ENCODE measurements around the gene NRG2.
A peak's percentile ranks its signal among the peaks of the same experiment; 100 is the strongest.

Gene NRG2

DNA sequence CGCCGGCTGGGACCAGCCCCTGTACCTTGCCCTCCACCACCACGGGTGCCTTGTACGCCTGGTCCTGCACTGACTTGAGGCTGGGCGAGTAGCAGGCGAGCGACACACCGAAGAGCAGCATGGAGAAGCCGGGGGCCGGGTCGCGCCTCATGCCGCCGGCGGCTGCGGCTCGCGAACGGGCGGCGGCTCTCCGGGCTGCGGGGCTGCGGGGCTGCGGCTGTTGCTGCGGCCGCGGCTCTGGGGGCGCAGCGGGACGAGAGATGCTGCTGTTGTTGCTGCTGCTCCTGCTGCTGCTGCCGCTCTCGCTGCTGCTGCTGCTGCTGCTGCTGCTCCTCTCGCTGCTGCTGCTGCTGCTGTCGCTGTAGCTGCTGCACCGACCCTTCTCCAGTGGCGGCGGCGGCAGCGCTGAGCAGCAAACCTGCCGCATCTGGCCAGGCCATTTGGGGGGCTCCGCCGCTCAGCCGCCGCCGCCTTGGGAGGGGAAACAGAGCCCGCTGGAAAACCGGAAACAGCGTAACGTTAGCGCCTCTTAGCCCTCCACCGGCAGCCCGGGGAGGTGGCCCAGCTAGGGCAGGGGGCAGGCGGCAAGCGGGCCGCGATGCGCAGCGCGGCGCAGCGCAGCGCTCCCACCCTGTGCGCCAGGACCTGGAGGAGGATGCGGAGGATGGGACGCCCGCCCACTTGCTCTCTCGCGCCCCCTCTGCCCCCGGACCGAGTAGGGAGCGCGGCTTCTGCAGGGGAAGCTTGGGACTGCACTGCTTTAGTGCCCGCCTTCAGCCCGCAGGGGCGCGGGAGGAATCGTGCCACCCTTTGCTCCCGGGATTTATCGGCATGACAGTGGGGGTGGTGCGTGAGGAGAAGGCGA lies at the start of gene NRG2:
Gene NRG2 (minus strand): TSS at position 657 of the 865 bp plus-strand sequence.
- peak within 1 kb of the TSS; percentile 61 for H3K4me3 ChIP-seq (ENCODE audit: low read depth, low read length)
- no peak for DNase-seq (ENCODE audit: low read depth)

DNA sequence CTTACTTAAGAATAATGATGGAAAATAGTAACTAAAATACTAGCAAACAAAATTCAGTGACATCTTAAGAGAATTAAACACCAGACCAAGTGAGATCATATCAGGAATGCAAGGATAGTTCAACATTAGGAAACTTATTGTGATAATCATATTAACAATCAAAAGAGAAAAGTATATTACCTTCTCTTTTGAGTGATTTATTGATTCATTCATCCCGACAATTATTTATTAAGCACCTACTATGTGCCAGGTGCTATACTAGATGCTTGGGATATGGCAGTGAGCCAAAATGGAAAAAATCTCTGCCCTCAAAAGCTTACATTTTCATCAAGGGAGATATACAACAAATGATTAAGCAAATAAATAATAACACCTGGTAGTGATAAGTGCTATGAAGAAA lies 47.2 kb upstream of the NRG2 start:
- no peak for DNase-seq (ENCODE audit: low read depth)
- no peak overlapping the region for H3K4me3 ChIP-seq (ENCODE audit: low read depth, low read length)

DNA sequence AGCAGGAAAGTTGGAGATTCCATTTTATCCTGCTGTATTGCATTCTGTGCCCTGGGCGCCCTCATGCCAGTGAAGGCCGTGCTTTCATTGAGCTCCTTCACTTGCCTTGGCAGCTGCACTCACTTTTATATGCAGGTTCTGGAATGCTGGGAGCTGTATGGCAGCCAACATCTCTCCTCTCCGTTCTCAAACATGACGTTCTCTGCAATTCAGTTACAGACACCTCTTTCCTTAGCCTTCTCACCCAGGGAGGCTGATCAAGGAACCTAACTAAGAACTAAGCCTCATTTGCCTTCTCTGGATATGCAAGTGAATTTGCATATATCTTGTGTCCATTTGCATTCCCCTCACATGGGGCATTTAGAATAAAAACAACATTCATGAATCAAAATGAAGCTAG lies 41.4 kb upstream of the NRG2 start:
- no peak for DNase-seq (ENCODE audit: low read depth)
- no peak overlapping the region for H3K4me3 ChIP-seq (ENCODE audit: low read depth, low read length)

DNA sequence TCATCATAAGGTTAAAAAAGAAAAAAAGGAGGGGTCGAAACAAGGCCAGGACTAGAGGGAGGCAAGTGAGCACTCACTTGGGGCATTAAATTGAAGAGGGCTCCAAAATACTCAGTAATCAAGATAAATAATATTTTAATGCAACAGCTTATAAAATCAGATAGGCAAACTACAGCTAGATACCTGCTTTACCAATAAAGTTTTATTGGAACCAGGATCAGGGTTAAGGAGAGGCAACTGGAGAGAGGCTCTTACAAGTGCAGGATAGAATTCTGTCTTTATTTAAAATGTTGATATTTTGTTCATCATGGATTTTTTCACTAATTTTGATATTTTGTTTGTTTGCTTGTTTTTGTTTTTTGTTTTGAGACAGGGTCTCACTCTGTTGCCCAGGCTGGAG lies 40.6 kb upstream of the NRG2 start:
- no peak overlapping the region for H3K4me3 ChIP-seq (ENCODE audit: low read depth, low read length)
- no peak for DNase-seq (ENCODE audit: low read depth)

DNA sequence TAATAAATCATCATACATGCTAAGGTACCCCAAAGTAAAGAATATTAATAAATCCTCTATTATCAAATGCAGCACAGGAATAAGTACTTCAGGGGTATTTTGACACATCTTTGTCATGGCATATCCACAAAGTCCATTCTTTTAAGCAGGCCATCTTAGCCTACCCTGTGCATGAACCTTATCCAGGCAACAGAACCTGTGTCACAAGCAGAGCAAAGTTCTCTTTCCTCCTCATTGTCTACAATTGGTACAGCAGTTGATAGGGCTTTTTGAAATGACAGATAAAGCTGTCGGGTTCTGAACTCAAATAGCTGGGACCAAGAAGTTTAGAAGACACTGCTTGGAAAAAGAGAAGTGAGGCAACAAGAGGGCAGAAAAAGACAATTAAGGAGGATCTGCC lies 40.0 kb upstream of the NRG2 start:
- H3K4me3 ChIP-seq (ENCODE audit: low read depth, low read length) = no peak overlapping the region
- DNase-seq (ENCODE audit: low read depth) = no peak

DNA sequence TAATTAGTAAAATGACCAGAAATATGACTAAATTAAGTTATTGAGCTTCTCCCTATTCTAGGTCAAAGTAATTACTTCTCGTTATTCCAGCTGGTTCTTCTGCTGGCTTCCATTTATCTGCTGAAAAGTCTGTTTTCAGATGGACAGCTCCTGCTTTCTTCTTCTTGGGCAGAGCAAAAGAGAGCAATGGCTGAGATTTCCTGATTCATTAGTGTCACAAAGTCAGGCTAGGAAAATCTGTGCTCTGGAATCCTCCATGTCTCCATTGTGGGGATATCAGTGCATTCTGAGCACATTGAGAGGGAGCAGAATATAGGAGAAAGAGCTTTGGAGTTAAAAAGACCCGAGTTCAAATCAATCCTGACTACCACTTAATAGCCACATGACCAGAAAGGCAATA lies 33.7 kb upstream of the NRG2 start:
- DNase-seq (ENCODE audit: low read depth) = no peak
- no peak overlapping the region for H3K4me3 ChIP-seq (ENCODE audit: low read depth, low read length)

DNA sequence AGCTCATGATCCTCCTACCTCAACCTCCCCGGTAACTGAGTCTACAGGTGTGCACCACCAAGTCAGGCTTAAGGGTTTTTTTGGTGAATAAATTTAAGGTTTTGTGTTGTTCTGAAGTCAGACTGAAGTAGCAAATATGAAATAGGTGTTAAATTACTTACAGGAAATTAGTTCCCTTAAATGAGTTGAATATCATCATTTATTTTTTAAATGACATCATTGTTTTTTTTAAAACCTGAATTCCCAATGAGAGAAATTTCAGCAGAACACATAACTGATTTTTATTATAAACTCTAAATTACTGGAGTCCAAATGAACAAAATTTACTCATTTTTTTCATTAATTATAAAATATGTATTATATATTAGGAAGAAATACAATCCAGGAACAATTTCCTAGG lies 33.0 kb upstream of the NRG2 start:
- H3K4me3 ChIP-seq (ENCODE audit: low read depth, low read length) = no peak overlapping the region
- DNase-seq (ENCODE audit: low read depth) = no peak

DNA sequence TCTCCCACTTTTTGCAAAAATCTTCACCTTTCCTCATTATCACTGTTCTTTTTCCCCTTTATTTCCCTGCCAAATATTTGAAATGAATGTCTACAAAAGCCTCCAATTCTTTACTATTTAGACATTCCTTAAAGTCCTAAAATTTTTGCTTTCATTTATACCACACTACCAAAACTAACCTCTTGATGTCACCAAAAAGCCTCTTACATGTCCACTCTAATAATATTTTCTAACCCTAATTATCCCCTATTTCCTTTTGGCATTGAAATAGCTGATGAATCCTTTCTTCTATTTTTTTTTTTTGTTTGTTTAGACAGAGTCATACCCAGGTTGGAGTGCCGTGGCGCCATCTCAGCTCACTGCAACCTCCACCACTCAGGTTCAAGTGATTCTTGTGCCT lies 32.3 kb upstream of the NRG2 start:
- H3K4me3 ChIP-seq (ENCODE audit: low read depth, low read length) = no peak overlapping the region
- DNase-seq (ENCODE audit: low read depth) = no peak

DNA sequence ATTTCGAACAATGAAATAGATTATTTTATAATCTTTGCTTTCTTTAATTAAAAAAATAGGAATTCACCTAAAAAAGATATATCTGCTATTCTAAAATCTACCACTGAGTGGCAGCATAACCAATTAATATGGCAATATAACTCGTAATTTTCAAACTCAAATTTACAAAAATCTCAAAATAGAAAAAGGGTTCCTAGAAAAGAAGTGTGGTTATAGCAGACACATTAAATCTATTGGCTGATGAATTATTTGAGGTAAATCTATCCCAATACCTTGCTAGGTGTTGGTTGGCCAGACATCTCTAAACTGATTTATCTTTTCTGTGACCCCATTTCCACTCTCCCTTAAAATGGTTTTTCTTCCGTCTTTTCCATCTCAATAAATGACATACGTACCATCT lies 30.2 kb upstream of the NRG2 start:
- no peak overlapping the region for H3K4me3 ChIP-seq (ENCODE audit: low read depth, low read length)
- DNase-seq (ENCODE audit: low read depth) = no peak

DNA sequence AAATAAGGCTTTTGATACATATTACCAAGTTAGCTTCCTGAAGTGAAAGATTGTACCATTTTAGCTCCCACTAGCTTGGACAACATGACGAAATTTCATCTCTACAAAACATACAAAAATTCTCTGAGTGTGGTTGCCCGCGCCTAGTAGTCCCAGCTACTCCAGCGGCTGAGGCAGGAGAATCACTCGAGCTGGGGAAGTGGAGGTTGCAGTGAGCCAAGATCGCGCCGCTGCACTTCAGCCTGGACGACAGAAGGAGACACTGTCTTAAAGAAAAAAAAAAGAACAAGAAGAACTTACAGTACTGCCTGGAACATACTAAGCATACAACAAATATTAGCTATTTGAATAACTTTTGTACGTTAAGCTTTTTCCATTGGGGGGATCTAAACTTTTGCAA lies 29.7 kb upstream of the NRG2 start:
- no peak for DNase-seq (ENCODE audit: low read depth)
- H3K4me3 ChIP-seq (ENCODE audit: low read depth, low read length) = no peak overlapping the region

DNA sequence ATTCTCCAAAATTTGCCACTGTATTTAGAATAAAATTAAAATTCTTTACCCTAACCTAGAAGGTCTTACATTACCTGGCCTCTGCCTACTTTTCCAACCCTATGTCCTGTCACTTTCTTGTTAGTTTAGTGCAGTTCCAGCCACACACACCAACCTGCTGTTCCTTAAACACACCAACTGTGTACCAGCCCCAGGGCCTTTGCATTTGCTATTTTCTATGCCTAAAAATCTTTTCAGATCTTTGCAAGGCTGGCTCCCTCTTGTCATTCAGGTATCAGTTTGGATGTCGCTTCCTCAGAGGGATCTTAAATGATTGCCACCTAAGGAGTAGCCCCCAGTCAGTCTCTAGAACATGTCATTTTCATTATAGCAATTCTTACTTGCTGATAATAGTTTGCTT lies 17.7 kb upstream of the NRG2 start:
- no peak overlapping the region for H3K4me3 ChIP-seq (ENCODE audit: low read depth, low read length)
- no peak for DNase-seq (ENCODE audit: low read depth)

DNA sequence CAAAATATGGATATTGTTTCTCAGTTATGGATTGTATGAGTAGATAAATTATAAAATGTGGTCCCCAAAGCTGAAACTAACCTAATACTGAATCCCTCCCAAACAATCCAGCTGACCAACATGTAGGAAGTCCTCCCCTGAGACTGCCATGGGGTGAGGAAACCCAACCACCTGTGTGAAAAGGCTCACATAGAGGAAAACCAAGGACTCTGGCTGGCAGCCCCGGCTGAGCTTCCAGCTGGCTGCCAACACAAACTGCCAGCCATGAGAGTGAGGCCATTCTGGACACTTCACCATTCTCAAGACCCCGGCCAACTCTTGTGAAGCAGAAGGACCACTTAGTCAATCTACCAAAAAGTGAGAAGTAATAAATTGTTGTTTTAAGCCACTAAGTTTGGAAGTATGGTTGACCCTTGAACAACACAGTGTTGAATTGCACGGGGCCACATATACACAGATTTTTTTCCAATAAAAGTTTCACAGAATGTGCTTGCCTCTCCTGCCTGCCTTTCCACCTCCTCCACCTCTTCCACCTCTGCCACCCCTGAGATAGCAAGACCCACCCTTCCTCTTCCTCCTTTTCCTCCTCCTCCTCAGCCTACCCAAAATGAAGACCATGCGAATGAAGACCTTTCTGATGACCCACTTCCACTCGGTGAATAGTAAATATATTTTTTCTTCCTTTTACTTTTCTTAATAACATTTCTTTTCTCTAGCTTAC lies 15.3 kb upstream of the NRG2 start:
- DNase-seq (ENCODE audit: low read depth) = no peak
- H3K4me3 ChIP-seq (ENCODE audit: low read depth, low read length) = no peak overlapping the region

DNA sequence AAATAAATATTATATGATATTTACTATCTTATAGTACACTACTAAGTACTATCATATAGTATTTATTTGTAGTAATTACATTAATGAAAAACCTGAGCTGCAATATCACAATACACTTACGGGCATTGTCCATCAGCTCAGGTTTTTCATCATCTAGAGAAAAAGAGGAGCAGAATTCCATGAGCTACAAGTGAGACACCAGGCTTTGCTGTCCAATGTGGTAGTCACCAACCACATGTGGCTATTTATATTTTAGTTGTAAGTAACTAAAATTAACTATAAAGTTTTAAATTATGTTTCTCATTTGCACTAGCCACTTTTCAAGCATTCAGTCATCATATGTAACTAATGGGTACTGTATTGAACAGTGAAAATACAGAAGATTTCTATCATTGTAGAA lies 13.8 kb upstream of the NRG2 start:
- no peak for DNase-seq (ENCODE audit: low read depth)
- no peak overlapping the region for H3K4me3 ChIP-seq (ENCODE audit: low read depth, low read length)

DNA sequence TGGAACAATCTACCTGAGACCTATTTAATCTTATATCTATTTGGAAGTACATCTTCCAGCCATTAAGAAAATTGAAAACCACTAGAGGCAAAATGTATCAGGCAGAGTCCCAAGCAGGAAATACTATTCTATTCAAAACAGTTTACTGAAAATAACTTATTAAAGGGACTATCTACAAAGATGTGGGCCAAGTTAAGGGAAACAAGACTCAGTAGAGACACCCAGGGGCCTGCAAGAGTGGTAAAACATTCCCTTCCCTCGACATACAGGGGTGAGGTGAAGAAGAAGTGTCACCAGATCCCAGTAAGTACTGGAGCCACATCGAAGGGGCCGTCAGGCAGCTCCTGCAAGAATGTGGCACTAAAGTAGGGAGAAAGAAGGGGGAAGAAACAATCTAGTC lies 12.1 kb upstream of the NRG2 start:
- no peak for DNase-seq (ENCODE audit: low read depth)
- H3K4me3 ChIP-seq (ENCODE audit: low read depth, low read length) = no peak overlapping the region

DNA sequence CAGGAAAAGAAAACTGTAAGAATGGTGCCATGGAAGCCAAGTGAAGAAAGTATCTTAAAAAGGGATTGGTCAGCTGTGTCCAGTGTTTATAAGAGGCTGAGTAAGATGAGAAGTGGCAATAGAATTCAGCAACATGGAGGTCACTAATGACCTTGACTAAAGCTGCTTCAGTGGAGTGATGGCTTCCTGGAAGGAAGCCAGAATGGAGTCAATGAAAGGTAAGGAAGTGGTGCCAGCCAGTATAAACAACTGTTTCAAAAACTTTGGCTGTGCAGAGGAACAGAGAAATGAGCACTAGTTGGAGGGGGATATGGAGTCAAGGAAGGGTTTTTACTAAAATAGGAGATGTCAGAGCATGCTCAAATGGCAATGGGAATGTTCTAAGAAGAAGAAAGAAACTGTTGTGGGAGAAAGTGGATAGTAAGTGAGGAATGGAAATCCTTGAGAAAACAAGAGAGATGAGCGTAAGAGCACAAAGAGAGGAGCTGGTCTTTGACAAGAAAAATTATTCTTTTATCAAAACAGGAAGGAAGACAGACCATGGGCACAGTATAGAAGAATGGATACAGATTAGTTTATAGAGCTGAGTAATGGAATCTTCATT lies 11.1 kb upstream of the NRG2 start:
- no peak for DNase-seq (ENCODE audit: low read depth)
- no peak overlapping the region for H3K4me3 ChIP-seq (ENCODE audit: low read depth, low read length)

DNA sequence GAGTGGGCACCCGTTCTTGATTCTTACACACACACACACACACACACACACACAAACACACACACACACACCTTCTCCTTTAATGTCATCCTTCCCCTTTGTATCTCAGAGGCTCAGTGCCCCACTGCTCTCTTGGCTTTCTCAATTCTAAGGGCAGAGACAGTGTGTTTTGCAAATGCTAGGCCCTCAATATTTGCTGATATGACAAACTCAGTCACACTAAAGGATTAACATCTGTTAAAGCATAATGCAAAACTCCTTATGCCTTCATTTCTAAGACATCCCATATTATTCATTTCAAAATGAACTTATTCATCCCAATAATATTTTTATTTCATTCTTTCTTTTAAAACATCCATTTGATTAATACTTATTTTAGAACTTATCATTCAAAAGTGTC lies 8.9 kb upstream of the NRG2 start:
- no peak overlapping the region for H3K4me3 ChIP-seq (ENCODE audit: low read depth, low read length)
- no peak for DNase-seq (ENCODE audit: low read depth)

DNA sequence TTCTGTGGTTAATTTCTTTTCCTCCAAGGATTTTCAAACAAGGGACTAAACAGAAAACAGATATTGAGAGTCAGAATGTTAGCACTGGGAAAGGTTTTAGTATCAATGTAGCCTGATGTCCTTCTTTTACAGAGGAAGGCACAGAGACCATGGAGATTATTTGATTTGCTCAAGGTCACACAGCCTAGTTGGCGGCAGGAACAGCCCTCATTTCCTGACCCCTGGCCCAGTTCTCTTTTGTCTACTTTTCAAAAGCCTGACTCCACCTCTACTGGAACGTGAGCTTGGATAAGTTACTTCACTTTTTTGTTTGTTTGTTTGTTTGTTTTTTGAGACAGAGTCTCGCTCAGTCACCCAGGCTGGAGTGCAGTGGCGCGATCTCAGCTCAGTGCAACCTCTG lies 6.6 kb upstream of the NRG2 start:
- no peak overlapping the region for H3K4me3 ChIP-seq (ENCODE audit: low read depth, low read length)
- DNase-seq (ENCODE audit: low read depth) = no peak

DNA sequence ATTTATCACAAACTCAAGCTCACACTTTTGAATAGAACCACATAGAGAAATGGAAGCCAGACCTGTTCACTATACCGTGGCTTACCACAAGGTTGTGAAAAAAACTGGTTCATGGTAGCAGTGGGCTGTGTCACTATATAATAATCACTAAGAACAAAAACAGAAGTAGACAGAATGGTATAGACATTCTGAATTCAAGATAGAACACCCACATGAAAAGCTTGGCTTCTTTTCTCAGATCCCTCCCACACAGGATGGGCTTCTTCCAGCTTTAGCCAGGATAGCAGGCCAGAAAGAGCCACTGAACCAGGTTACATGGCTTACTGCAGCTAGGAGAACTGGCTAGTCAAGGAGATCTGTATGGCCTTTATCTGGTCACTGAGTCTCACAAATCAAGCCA lies 6.1 kb upstream of the NRG2 start:
- H3K4me3 ChIP-seq (ENCODE audit: low read depth, low read length) = no peak overlapping the region
- no peak for DNase-seq (ENCODE audit: low read depth)

DNA sequence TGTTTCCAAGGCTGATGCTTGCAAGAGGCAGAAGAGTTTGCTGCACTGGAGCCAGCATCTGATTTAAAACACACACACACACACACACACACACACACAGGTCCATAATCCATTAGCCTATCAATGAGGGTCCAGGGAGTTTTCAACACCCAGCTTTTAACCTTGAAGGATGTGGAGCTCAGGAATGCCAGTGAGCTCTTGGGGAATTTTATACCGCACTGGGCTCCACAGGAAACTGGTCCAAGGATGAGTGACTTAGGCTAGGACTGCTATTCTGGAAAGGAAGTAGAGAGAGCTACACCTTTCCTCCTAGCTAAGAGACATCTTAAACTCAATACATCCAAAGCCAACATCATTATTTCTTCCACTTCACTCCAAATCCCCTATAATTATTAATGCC lies 942 bp upstream of the NRG2 start:
- no peak overlapping the region for H3K4me3 ChIP-seq (ENCODE audit: low read depth, low read length)
- no peak for DNase-seq (ENCODE audit: low read depth)

DNA sequence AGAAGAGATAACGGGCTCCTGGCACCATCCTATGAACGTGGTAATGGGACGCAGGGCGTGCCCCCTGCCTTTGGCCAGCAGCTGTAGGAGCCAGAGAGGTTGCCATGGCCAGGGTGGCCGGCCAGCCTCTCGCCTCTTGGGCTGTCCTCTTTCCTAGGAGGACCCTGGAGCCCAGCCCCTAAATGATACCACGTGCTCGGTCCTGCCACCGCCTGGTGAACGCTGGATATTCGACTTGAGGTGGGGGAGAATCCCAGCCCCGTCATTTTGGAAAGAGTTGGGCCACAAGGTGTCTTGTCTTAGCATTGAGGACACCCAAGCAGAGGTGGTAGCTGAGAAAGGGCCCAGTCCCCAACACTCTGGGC lies 391 bp upstream of the NRG2 start:
- no peak for DNase-seq (ENCODE audit: low read depth)
- peak overlapping the region; percentile 61 for H3K4me3 ChIP-seq (ENCODE audit: low read depth, low read length)

DNA sequence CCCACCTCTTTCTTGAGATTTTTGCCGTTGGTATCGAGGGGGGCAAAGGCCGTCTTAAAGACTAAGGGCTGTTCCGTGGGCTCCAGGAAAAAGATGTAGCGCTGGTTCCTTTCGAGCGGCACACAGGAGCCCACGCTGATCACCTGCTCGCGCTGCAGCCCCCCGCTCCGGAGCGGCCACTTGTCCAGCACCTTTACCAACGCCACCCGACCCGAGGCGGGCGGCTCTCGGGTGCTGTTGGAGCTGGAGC lies 781 bp downstream of the NRG2 start:
- peak overlapping the region; percentile 61 for H3K4me3 ChIP-seq (ENCODE audit: low read depth, low read length)
- DNase-seq (ENCODE audit: low read depth) = no peak

All from skeletal muscle cell (primary cell).